Endothelial cell (in vitro differentiated cells): ENCODE data around the gene ZBTB18. TPM values are rescaled to one million over a fixed set of nuclear protein-coding genes. Genes with fewer than 3 reads are reported as not detected.
"Not testable (repeated sequence)": the region's sequence is repeated elsewhere in the genome, so short reads cannot be mapped to it uniquely, and the experiment has no call there.

Experiments
- DNase-seq: peaks from one replicate; pipeline ENCODE4 v3.0.0; 2021; ENCODE audit warnings: low spot score
- H3K27ac Mint-ChIP-seq: one replicate; pipeline ENCODE4 v1.8.0; 2021; ENCODE audit warnings: mixed read lengths, inconsistent platforms; ENCODE audit not compliant: unreplicated experiment
- H3K27me3 Mint-ChIP-seq: one replicate; pipeline ENCODE4 v1.8.0; 2021; ENCODE audit warnings: mild to moderate bottlenecking, moderate library complexity, mixed read lengths, inconsistent platforms; ENCODE audit not compliant: unreplicated experiment
- H3K36me3 Mint-ChIP-seq: one replicate; pipeline ENCODE4 v1.8.0; 2021; ENCODE audit warnings: mild to moderate bottlenecking, low read depth, mixed read lengths, inconsistent platforms; ENCODE audit not compliant: unreplicated experiment
- H3K4me1 Mint-ChIP-seq: one replicate; pipeline ENCODE4 v1.8.0; 2021; ENCODE audit warnings: mild to moderate bottlenecking, mixed read lengths, inconsistent platforms; ENCODE audit not compliant: unreplicated experiment
- H3K4me3 Mint-ChIP-seq: one replicate; pipeline ENCODE4 v1.8.0; 2021; ENCODE audit warnings: mild to moderate bottlenecking, mixed read lengths, inconsistent platforms; ENCODE audit not compliant: unreplicated experiment
- H3K9me3 Mint-ChIP-seq: one replicate; pipeline ENCODE4 v1.8.0; 2021; ENCODE audit warnings: mixed read lengths, inconsistent platforms; ENCODE audit not compliant: unreplicated experiment
- CTCF ChIP-seq: fragments of 200-600 bp; sonication (generic); IDR thresholded peaks from one replicate; pipeline ENCODE4 v1.5.0; 2021; ENCODE audit warnings: antibody characterized with exemption; ENCODE audit not compliant: unreplicated experiment
- total RNA-seq: library from RNA; stranded (reverse); fragmentation: NEBNext Ultra II Directional; extraction: Animal tissue kit (Norgen Biotek cat#: 25700); gene quantifications from one replicate; pipeline ENCODE4 v1.2.1, GENCODE V29; 2021; ENCODE audit not compliant: unreplicated experiment

The ZBTB18 gene
- total RNA-seq, 1 donor from 2014 or later: 21.7 TPM

GRCh38 chr1:244013100-244013499 is 38.0 kb upstream of the ZBTB18 start:
- H3K4me3 Mint-ChIP-seq: no peak overlapping the region
- no peak for TF ChIP-seq CTCF
- peaks cover 2% of the 10 kb centered on the region for H3K4me1 Mint-ChIP-seq
- H3K36me3 Mint-ChIP-seq: no peaks in the 10 kb centered on the region
- peaks cover 2% of the 10 kb centered on the region for H3K27me3 Mint-ChIP-seq
- no peak for DNase-seq
- H3K9me3 Mint-ChIP-seq: no peaks in the 10 kb centered on the region
- no peak overlapping the region for H3K27ac Mint-ChIP-seq

- H3K4me1 Mint-ChIP-seq, H3K4me3 Mint-ChIP-seq, H3K9me3 Mint-ChIP-seq, H3K27ac Mint-ChIP-seq, H3K27me3 Mint-ChIP-seq, H3K36me3 Mint-ChIP-seq, DNase-seq: not testable (repeated sequence)
Observed at GRCh38 chr1:244014862-244015261, 36.2 kb upstream of the ZBTB18 start.

- no peak overlapping the region for H3K4me3 Mint-ChIP-seq
- H3K9me3 Mint-ChIP-seq: no peaks in the 10 kb centered on the region
- no peak for TF ChIP-seq CTCF
- no peaks in the 10 kb centered on the region for H3K36me3 Mint-ChIP-seq
- no peak for DNase-seq
- H3K27ac Mint-ChIP-seq: no peak overlapping the region
- H3K27me3 Mint-ChIP-seq: peaks cover 1% of the 10 kb centered on the region
- H3K4me1 Mint-ChIP-seq: no peaks in the 10 kb centered on the region
Observed at GRCh38 chr1:244019982-244020485, 31.0 kb upstream of the ZBTB18 start.

- Mint-ChIP-seq H3K9me3 (no peaks in the 10 kb centered on the region), H3K4me1 (no peaks in the 10 kb centered on the region), H3K27ac (no peak overlapping the region), H3K36me3 (no peaks in the 10 kb centered on the region), H3K27me3 (peaks cover 3% of the 10 kb centered on the region), H3K4me3 (no peak overlapping the region)
- no peak for TF ChIP-seq CTCF
- no peak for DNase-seq
Observed at GRCh38 chr1:244021427-244021826, 29.7 kb upstream of the ZBTB18 start.

GRCh38 chr1:244022311-244022710 is 28.8 kb upstream of the ZBTB18 start:
- Mint-ChIP-seq H3K4me3 (no peak overlapping the region), H3K4me1 (no peaks in the 10 kb centered on the region), H3K27ac (no peak overlapping the region), H3K27me3 (peaks cover 3% of the 10 kb centered on the region), H3K36me3 (no peaks in the 10 kb centered on the region), H3K9me3 (no peaks in the 10 kb centered on the region)
- no peak for DNase-seq
- TF ChIP-seq CTCF: no peak
